Loucy (cell line): ENCODE data around the gene FNDC11.

Source experiments
- H2AFZ ChIP-seq: fragments of 200-600 bp; sonication (generic); 2 replicates; pipeline ENCODE4 v1.6.0; 2016; ENCODE audit warnings: antibody characterized with exemption, mild to moderate bottlenecking, low read length, moderate library complexity
- H3F3A ChIP-seq: fragments of 200-600 bp; 2 replicates; pipeline ENCODE4 v1.6.0; 2016; ENCODE audit warnings: antibody characterized with exemption, low read depth, mild to moderate bottlenecking
- H3K27me3 ChIP-seq: fragments of 200-600 bp; sonication (generic); 2 replicates; pipeline ENCODE4 v1.6.1; 2014; ENCODE audit warnings: low read length, mild to moderate bottlenecking; ENCODE audit not compliant: insufficient read depth, poor library complexity, severe bottlenecking
- H3K36me3 ChIP-seq: fragments of 200-600 bp; sonication (generic); 2 replicates; pipeline ENCODE4 v1.6.1; 2016; ENCODE audit warnings: low read length; ENCODE audit not compliant: insufficient read depth
- H3K4me1 ChIP-seq: fragments of 200-600 bp; sonication (generic); 2 replicates; pipeline ENCODE4 v1.5.1; 2014; ENCODE audit warnings: low read length, mild to moderate bottlenecking; ENCODE audit not compliant: insufficient read depth, poor library complexity, severe bottlenecking
- H3K4me2 ChIP-seq: fragments of 200-600 bp; sonication (generic); 2 replicates; pipeline ENCODE4 v1.6.0; 2014; ENCODE audit warnings: antibody characterized with exemption, low read length, low read depth, mild to moderate bottlenecking; ENCODE audit not compliant: poor library complexity, severe bottlenecking
- H3K4me3 ChIP-seq: fragments of 200-600 bp; sonication (generic); 2 replicates; pipeline ENCODE4 v1.5.1; 2014; ENCODE audit warnings: low read length, mild to moderate bottlenecking, mixed read lengths; ENCODE audit not compliant: poor library complexity, severe bottlenecking
- H3K79me2 ChIP-seq: fragments of 200-600 bp; sonication (generic); 2 replicates; pipeline ENCODE4 v1.6.1; 2014; ENCODE audit warnings: low read length; ENCODE audit not compliant: insufficient read depth
- H3K9ac ChIP-seq: fragments of 200-600 bp; sonication (generic); 2 replicates; pipeline ENCODE4 v1.6.0; 2014; ENCODE audit warnings: mild to moderate bottlenecking, low read depth, low read length, moderate library complexity; ENCODE audit not compliant: poor library complexity, severe bottlenecking
- H3K9me2 ChIP-seq: fragments of 200-600 bp; sonication (generic); replicated peaks from 2 replicates; pipeline ENCODE4 v1.6.1; 2016; ENCODE audit warnings: low read depth, low read length, mixed read lengths
- H3K9me3 ChIP-seq: fragments of 200-600 bp; sonication (generic); 2 replicates; pipeline ENCODE4 v1.6.1; 2014; ENCODE audit warnings: mild to moderate bottlenecking, antibody characterized with exemption, low read length, low read depth; ENCODE audit not compliant: insufficient read depth
- H4K20me1 ChIP-seq: fragments of 200-600 bp; sonication (generic); 2 replicates; pipeline ENCODE4 v1.6.0; 2014; ENCODE audit warnings: antibody characterized with exemption, low read length, mild to moderate bottlenecking; ENCODE audit not compliant: insufficient read depth, poor library complexity, severe bottlenecking
- EZH2phosphoT487 ChIP-seq: fragments of 200-600 bp; IDR thresholded peaks from 2 replicates; pipeline ENCODE4 v1.6.1; 2018; ENCODE audit warnings: antibody characterized with exemption, mild to moderate bottlenecking, moderate library complexity, borderline replicate concordance
- TF ChIP-seq, protein P1 (sequence below): fragments of 200-600 bp; sonication (generic); conservative IDR thresholded peaks from 2 replicates; pipeline ENCODE4 v1.5.1; 2014; ENCODE audit warnings: mild to moderate bottlenecking, antibody characterized with exemption, low read length

Gene FNDC11

DNA sequence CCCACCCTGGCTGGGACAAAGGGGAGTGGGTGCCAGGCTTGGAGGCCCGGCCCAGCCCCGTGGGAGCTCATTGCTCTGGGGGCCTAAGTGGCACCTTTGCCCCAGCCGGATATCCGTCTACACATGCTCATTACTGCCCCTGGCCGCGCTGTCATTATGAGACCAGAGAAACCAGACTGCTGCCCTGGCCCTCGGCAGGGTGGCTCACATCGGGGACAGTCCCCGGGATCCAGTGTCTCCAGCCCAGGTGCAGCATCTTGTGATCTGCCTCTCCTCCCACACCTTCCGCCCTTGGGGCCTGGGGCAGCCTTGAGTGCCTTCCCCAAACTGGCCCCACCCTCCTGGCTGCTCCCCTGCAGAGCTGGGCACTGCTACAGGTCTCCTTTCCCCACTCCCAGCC lies 11.3 kb upstream of the FNDC11 start:
- TF ChIP-seq EZH2phosphoT487, result no peak
- TF ChIP-seq, protein P1, sequence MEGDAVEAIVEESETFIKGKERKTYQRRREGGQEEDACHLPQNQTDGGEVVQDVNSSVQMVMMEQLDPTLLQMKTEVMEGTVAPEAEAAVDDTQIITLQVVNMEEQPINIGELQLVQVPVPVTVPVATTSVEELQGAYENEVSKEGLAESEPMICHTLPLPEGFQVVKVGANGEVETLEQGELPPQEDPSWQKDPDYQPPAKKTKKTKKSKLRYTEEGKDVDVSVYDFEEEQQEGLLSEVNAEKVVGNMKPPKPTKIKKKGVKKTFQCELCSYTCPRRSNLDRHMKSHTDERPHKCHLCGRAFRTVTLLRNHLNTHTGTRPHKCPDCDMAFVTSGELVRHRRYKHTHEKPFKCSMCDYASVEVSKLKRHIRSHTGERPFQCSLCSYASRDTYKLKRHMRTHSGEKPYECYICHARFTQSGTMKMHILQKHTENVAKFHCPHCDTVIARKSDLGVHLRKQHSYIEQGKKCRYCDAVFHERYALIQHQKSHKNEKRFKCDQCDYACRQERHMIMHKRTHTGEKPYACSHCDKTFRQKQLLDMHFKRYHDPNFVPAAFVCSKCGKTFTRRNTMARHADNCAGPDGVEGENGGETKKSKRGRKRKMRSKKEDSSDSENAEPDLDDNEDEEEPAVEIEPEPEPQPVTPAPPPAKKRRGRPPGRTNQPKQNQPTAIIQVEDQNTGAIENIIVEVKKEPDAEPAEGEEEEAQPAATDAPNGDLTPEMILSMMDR, result no peak
- no peaks in the 10 kb centered on the region for H3K36me3 ChIP-seq
- no peaks in the 10 kb centered on the region for H3K9me3 ChIP-seq
- no peaks in the 10 kb centered on the region for H3K9me2 ChIP-seq
- H3K4me2 ChIP-seq, result no peak overlapping the region
- H3F3A ChIP-seq, result no peaks in the 10 kb centered on the region
- no peak overlapping the region for H3K9ac ChIP-seq
- H3K4me3 ChIP-seq, result no peak overlapping the region
- no peaks in the 10 kb centered on the region for H4K20me1 ChIP-seq
- H2AFZ ChIP-seq, result no peak overlapping the region
- H3K79me2 ChIP-seq, result no peaks in the 10 kb centered on the region
- no peaks in the 10 kb centered on the region for H3K27me3 ChIP-seq
- peaks cover 6% of the 10 kb centered on the region for H3K4me1 ChIP-seq

DNA sequence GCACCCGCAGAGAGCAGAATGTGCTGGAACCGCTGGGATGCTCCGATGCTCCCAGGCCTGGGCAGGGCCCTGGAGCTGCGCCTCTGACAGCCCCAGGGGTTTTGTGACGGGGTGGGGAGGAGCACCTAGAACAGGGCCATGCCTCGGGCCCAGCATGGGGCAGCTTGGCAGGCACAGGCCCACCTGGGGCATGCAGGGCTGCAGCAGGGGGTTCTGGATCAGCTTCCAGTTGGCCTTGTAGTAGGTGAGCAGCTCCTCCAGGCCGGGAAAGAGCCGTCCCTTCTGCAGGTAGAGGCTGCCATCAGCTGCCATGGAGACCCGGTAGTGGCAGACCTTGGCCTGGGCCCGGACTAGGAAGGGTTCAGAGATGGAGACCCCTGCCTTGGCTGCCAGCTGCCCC lies 10.8 kb upstream of the FNDC11 start:
- no peaks in the 10 kb centered on the region for H3K27me3 ChIP-seq
- no peaks in the 10 kb centered on the region for H3K79me2 ChIP-seq
- H3K4me3 ChIP-seq, result no peak overlapping the region
- H3K36me3 ChIP-seq, result no peaks in the 10 kb centered on the region
- H3K9ac ChIP-seq, result no peak overlapping the region
- H3K4me2 ChIP-seq, result no peak overlapping the region
- no peaks in the 10 kb centered on the region for H3K9me2 ChIP-seq
- no peak overlapping the region for H2AFZ ChIP-seq
- H3F3A ChIP-seq, result no peaks in the 10 kb centered on the region
- H3K4me1 ChIP-seq, result peaks cover 4% of the 10 kb centered on the region
- no peak for TF ChIP-seq EZH2phosphoT487
- TF ChIP-seq, protein P1, result no peak
- no peaks in the 10 kb centered on the region for H4K20me1 ChIP-seq
- H3K9me3 ChIP-seq, result no peaks in the 10 kb centered on the region

DNA sequence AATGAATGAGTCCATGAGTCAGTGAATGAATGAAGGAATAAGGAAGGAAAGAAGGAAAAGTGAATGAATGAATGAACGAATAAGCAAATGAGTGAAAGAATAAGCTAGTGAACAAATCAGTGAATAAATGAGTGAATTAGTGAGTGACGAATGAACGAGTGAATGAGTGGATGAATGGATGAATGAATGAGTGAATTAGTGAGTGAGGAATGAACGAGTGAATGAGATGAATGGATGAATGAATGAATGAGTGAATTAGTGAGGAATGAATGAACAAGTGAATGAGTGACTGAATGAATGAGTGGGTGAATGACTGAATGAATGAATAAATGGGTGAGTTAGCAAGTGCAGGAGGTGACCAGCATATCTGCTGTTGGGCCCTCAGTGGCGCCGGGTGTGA lies 10.2 kb upstream of the FNDC11 start:
- TF ChIP-seq EZH2phosphoT487, result no peak
- TF ChIP-seq, protein P1, result no peak
- Histone ChIP-seq H3K36me3 (no peaks in the 10 kb centered on the region), H4K20me1 (no peaks in the 10 kb centered on the region), H3K4me1 (no peaks in the 10 kb centered on the region), H3K9me3 (no peaks in the 10 kb centered on the region), H3K27me3 (no peaks in the 10 kb centered on the region), H3K4me3 (no peak overlapping the region), H2AFZ (no peak overlapping the region), H3K4me2 (no peak overlapping the region), H3K9ac (no peak overlapping the region), H3F3A (no peaks in the 10 kb centered on the region), H3K9me2 (no peaks in the 10 kb centered on the region), H3K79me2 (no peaks in the 10 kb centered on the region)
